ENCODE results near the gene SPTBN4. TPM values are rescaled to one million over a fixed set of nuclear protein-coding genes. Genes with fewer than 3 reads are reported as not detected.
A peak's percentile ranks its signal among the peaks of the same experiment; 100 is the strongest.

Gene SPTBN4
- total RNA-seq, 1 donor from 2014 or later: 0.53 TPM

GRCh38 chr19:40549007-40549708, 82.4 kb downstream of the SPTBN4 start:
- Histone ChIP-seq H3K9me3 (no peaks in the 10 kb centered on the region), H3K4me1 (no peaks in the 10 kb centered on the region), H3K4me3 (no peak overlapping the region), H3K27me3 (ENCODE audit: low read depth) (peaks cover 46% of the 10 kb centered on the region), H3K27ac (no peak overlapping the region), H3K36me3 (no peaks in the 10 kb centered on the region)
- TF ChIP-seq, protein P1, sequence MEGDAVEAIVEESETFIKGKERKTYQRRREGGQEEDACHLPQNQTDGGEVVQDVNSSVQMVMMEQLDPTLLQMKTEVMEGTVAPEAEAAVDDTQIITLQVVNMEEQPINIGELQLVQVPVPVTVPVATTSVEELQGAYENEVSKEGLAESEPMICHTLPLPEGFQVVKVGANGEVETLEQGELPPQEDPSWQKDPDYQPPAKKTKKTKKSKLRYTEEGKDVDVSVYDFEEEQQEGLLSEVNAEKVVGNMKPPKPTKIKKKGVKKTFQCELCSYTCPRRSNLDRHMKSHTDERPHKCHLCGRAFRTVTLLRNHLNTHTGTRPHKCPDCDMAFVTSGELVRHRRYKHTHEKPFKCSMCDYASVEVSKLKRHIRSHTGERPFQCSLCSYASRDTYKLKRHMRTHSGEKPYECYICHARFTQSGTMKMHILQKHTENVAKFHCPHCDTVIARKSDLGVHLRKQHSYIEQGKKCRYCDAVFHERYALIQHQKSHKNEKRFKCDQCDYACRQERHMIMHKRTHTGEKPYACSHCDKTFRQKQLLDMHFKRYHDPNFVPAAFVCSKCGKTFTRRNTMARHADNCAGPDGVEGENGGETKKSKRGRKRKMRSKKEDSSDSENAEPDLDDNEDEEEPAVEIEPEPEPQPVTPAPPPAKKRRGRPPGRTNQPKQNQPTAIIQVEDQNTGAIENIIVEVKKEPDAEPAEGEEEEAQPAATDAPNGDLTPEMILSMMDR (IDR thresholded peaks at IDR 0.05): peak; percentile 55
- ATAC-seq (peak; percentile 85 to 87), DNase-seq (peak; percentile 78)
- intact Hi-C loops (cut with DNase I): loop anchor here (10.0 kb wide), 1 partner anchor 56 kb away; the partner anchor contains the start of gene LTBP4

DNA sequence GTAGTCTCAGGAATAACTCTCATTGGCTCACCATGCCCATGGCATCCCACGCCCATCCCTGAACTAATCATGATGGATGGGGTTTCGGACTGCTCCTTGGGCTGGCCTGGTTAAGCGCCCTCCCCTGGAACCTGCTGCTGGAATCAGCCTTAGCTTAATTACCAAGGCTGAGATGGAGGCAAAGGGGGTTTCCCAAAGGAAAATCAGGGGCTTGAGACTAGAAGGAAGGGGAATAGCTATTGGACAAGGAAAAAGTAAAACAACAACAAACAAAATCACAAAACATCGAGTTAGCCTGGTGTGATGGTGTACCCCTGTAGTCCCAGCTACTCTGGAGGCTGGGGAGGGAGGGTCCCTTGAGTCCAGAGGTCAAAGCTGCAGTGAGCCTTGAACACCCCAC, 84.2 kb downstream of the SPTBN4 start:
- Histone ChIP-seq H3K4me1 (no peaks in the 10 kb centered on the region), H3K4me3 (no peak overlapping the region), H3K27ac (no peak overlapping the region), H3K27me3 (ENCODE audit: low read depth) (peaks cover 62% of the 10 kb centered on the region), H3K36me3 (no peaks in the 10 kb centered on the region), H3K9me3 (no peaks in the 10 kb centered on the region)
- ATAC-seq: no peak
- intact Hi-C loops (cut with DNase I): no loop called here
- TF ChIP-seq, protein P1 (IDR thresholded peaks at IDR 0.05): no peak
- DNase-seq: no peak

DNA sequence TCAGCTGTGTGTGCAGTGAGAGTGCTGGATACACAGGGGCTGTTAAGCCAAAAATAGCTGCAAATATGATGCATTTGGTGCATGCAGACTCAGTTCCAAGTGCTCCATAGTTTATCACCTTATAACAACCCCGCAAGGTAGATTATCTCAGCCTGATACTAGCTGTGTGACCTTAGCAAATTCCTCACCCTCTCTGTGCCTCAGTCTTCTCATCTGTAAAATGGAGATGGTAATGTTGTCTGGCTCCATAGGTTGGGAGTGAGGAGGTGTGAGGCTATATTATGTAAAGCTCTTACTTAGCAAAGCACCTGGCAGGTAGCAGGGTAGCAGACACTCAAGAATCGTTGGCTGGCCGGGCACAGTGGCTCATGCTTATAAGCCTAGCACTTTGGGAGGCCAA, 86.0 kb downstream of the SPTBN4 start:
- Histone ChIP-seq H3K4me3 (no peak overlapping the region), H3K27ac (no peak overlapping the region), H3K4me1 (no peaks in the 10 kb centered on the region), H3K36me3 (no peaks in the 10 kb centered on the region), H3K27me3 (ENCODE audit: low read depth) (peaks cover 64% of the 10 kb centered on the region), H3K9me3 (no peaks in the 10 kb centered on the region)
- intact Hi-C loops (cut with DNase I): no loop called here
- ATAC-seq (no peak), DNase-seq (no peak)
- TF ChIP-seq, protein P1 (IDR thresholded peaks at IDR 0.05): no peak

DNA sequence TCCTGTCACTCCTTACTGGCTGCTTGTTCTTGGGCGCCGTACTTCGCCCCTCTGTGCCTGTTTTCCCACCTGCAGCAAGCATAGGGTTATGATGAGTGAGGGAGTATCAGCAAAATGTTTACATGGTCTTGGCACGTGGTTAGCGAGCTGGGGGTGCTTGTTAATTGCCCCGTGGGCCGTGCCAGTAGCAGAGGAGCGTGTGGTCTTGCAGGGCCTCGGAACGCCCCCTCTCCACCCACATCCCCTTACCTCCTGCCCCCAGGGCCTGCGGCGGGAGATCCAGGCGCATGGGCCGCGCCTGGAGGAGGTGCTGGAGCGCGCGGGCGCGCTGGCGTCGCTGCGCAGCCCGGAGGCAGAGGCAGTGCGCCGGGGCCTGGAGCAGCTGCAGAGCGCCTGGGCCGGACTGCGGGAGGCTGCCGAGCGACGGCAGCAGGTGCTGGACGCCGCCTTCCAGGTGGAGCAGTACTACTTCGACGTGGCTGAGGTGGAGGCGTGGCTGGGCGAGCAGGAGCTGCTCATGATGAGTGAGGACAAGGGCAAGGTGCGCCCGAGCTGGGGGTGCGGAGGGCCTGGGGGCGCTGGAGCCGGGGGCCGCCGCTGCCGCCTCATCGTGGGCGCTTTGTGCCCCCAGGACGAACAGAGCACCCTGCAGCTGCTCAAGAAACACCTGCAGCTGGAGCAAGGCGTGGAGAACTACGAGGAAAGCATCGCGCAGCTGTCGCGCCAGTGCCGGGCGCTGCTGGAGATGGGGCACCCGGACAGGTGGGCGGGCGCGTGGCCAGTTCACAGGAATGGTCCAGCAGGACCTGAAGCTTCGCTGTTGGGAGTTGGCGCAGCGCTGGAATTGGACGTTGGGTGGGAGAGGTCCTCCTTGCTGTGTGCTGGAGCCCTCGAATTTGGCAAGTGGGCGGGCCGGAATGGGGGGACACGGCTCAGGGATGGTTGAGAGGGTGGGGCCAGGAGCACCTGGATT, 87.4 kb downstream of the SPTBN4 start:
- DNase-seq (no peak), ATAC-seq (peak; percentile 18 to 37)
- no peaks in the 10 kb centered on the region for H3K9me3 ChIP-seq
- no peak overlapping the region for H3K27ac ChIP-seq
- TF ChIP-seq, protein P1 (IDR thresholded peaks at IDR 0.05): no peak
- no peaks in the 10 kb centered on the region for H3K4me1 ChIP-seq
- intact Hi-C loops (cut with DNase I): no loop called here
- no peaks in the 10 kb centered on the region for H3K36me3 ChIP-seq
- H3K27me3 ChIP-seq (ENCODE audit: low read depth): peaks cover 54% of the 10 kb centered on the region
- no peak overlapping the region for H3K4me3 ChIP-seq

DNA sequence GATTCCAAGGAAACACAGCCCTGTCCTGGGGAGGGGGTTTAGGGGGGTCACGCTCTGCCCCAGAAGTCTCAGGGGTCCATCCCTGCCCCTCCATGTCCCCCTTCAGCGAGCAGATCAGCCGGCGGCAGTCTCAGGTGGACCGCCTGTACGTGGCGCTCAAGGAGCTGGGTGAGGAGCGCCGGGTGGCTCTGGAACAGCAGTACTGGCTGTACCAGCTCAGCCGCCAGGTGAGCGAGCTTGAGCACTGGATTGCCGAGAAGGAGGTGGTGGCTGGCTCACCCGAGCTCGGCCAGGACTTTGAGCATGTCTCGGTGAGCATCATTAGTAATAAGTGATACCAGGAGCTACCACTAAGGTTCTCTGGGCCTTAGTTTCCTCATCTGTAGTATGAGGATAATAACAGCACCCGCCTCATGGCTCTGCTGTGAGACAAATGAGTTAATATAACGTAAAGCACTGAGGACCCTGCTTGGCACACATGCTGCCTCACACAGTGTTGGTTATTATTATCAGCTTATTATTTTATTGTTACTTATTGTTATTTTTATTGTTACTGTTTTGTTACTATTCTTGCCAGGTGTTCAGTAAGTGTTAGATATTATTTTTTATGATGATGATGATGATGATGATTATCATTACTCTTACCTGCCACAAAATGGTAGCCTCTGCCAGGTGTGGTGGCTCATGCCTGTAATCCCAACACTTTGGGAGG, 89.3 kb downstream of the SPTBN4 start:
- H3K36me3 ChIP-seq: no peaks in the 10 kb centered on the region

More for the DNA sequence above, 89.3 kb downstream of the SPTBN4 start:
- Histone ChIP-seq H3K4me3 (no peak overlapping the region), H3K27me3 (ENCODE audit: low read depth) (peaks cover 40% of the 10 kb centered on the region), H3K27ac (no peak overlapping the region), H3K9me3 (no peaks in the 10 kb centered on the region), H3K4me1 (no peaks in the 10 kb centered on the region)
- TF ChIP-seq, protein P1 (IDR thresholded peaks at IDR 0.05): no peak
- DNase-seq (no peak), ATAC-seq (no peak)
- intact Hi-C loops (cut with DNase I): no loop called here
